Glutamatergic neuron (in vitro differentiated cells): ENCODE measurements around the gene CYTH1. TPM values are rescaled to one million over a fixed set of nuclear protein-coding genes. Genes with fewer than 3 reads are reported as not detected.

Experiments
- DNase-seq: peaks from one replicate; pipeline ENCODE4 v3.0.0; 2022
- H3K27ac Mint-ChIP-seq: one replicate; pipeline ENCODE4 v1.8.0; 2020; ENCODE audit warnings: mild to moderate bottlenecking, mixed read lengths, inconsistent platforms; ENCODE audit not compliant: unreplicated experiment
- H3K27me3 Mint-ChIP-seq: one replicate; pipeline ENCODE4 v1.8.0; 2020; ENCODE audit warnings: mild to moderate bottlenecking, moderate library complexity, mixed read lengths, inconsistent platforms; ENCODE audit not compliant: unreplicated experiment
- H3K36me3 Mint-ChIP-seq: one replicate; pipeline ENCODE4 v1.8.0; 2020; ENCODE audit warnings: mild to moderate bottlenecking, mixed read lengths, inconsistent platforms; ENCODE audit not compliant: unreplicated experiment
- H3K4me1 Mint-ChIP-seq: one replicate; pipeline ENCODE4 v1.8.0; 2020; ENCODE audit warnings: mild to moderate bottlenecking, low read depth, mixed read lengths, inconsistent platforms; ENCODE audit not compliant: unreplicated experiment
- H3K4me3 Mint-ChIP-seq: one replicate; pipeline ENCODE4 v1.8.0; 2020; ENCODE audit warnings: mild to moderate bottlenecking, mixed read lengths, inconsistent platforms; ENCODE audit not compliant: unreplicated experiment
- H3K9me3 Mint-ChIP-seq: one replicate; pipeline ENCODE4 v1.8.0; 2020; ENCODE audit warnings: mild to moderate bottlenecking, moderate library complexity, mixed read lengths, inconsistent platforms; ENCODE audit not compliant: unreplicated experiment
- total RNA-seq: library from RNA; stranded (reverse); fragmentation: NEBNext Ultra II Directional; extraction: Animal tissue kit (Norgen Biotek cat#: 25700); gene quantifications from one replicate; pipeline ENCODE4 v1.2.1, GENCODE V29; 2021; ENCODE audit not compliant: unreplicated experiment
- TF ChIP-seq, protein P1 (sequence below): fragments of 200-600 bp; sonication (generic); IDR thresholded peaks from one replicate; pipeline ENCODE4 v1.5.0; 2021; ENCODE audit not compliant: partially characterized antibody, unreplicated experiment

The CYTH1 gene
- total RNA-seq, 1 donor from 2014 or later: 57.2 TPM

DNA sequence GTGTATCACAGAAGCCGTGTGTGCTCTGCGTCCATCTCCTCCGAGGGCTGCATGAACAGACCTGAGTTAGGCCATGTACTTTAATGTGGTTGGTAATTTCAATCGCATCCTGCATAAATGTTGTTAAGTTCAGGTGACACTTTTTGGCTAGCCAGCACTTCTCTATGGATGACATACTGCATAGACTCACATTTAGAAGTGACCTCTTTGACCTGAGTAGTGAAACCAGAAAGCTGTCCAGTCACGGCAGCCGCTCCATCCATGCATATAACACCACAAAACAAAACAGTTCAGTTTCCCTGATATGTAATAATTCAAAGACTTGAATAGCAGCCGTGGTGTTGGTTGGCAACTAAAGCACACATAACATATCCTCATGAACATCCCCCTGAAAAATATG is 94.1 kb downstream of the CYTH1 start:
- H3K27ac Mint-ChIP-seq: no peak overlapping the region
- H3K9me3 Mint-ChIP-seq: peaks cover 5% of the 10 kb centered on the region
- no peaks in the 10 kb centered on the region for H3K4me1 Mint-ChIP-seq
- peaks cover 32% of the 10 kb centered on the region for H3K36me3 Mint-ChIP-seq
- no peak overlapping the region for H3K4me3 Mint-ChIP-seq
- H3K27me3 Mint-ChIP-seq: no peaks in the 10 kb centered on the region
- no peak for DNase-seq
- TF ChIP-seq, protein P1, sequence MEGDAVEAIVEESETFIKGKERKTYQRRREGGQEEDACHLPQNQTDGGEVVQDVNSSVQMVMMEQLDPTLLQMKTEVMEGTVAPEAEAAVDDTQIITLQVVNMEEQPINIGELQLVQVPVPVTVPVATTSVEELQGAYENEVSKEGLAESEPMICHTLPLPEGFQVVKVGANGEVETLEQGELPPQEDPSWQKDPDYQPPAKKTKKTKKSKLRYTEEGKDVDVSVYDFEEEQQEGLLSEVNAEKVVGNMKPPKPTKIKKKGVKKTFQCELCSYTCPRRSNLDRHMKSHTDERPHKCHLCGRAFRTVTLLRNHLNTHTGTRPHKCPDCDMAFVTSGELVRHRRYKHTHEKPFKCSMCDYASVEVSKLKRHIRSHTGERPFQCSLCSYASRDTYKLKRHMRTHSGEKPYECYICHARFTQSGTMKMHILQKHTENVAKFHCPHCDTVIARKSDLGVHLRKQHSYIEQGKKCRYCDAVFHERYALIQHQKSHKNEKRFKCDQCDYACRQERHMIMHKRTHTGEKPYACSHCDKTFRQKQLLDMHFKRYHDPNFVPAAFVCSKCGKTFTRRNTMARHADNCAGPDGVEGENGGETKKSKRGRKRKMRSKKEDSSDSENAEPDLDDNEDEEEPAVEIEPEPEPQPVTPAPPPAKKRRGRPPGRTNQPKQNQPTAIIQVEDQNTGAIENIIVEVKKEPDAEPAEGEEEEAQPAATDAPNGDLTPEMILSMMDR: no peak

DNA sequence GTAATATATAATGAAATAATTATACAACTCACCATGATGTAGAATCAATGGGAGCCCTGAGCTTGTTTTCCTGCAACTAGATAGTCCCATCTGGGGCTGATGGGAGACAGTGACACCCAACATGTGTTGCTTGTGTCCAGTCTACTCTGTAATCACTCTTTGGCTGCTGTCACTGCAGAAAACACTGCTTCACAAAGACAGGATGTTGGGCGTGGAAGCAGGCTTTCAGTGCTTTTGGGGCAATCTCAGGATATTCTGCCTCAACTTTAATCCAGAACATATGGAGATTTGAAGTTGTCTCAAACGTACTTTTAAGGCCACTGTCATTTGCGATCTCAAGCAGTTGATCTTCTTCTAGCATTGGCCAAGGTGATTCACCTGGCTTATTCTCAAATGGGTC is 94.9 kb downstream of the CYTH1 start:
- Mint-ChIP-seq H3K36me3 (peaks cover 32% of the 10 kb centered on the region), H3K27me3 (no peaks in the 10 kb centered on the region), H3K4me3 (no peak overlapping the region), H3K4me1 (no peaks in the 10 kb centered on the region), H3K9me3 (peaks cover 5% of the 10 kb centered on the region), H3K27ac (no peak overlapping the region)
- TF ChIP-seq, protein P1: no peak
- no peak for DNase-seq

DNA sequence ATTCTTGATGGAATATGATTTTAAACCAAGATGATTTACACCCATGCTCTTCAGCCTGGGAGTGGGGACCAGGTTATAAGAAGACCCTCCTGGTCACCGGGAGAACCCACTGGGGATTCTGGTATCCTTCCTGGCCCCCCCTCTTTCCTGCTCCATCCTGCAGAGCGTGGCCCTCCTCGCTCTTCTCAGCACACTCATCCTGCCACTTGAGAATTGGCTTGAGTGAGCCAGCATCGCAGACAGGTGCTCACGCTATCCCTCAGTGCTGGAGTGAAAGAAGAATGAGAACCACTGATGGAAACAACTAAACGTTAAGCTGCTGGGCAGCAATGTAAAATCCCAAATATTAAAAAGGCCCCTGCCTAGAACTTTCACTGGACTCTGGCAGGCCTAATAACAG is 98.0 kb downstream of the CYTH1 start:
- Mint-ChIP-seq H3K36me3 (peaks cover 18% of the 10 kb centered on the region), H3K4me1 (peaks cover 7% of the 10 kb centered on the region), H3K4me3 (no peak overlapping the region), H3K9me3 (peaks cover 5% of the 10 kb centered on the region), H3K27me3 (no peaks in the 10 kb centered on the region), H3K27ac (no peak overlapping the region)
- DNase-seq: no peak
- TF ChIP-seq, protein P1: no peak

DNA sequence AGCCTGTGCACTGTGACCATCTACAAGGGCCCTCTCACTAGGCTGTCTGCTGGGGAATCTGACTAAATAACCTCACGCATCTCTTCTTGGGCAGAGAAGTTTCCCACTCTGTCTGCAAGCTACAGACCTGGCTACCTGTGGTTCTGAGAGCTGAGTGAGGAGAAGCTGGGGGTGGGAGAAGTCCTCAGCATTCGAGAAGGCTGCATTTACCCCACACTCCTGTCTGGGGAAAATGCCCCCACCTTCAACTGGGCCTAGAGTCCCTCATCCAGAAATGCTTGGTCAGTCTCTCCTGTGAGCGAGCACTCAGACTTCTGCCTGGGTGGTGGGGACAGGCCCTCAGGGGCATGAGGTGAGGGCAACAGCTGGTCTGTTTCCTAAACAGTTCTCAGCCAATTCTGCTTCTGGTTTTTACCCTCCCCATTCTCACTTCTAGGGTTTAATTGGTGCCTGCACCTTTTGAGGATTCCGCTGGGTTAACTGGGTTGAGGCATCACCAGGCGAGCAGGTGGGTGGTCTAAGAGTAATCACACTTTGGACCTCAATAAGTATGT is 98.6 kb downstream of the CYTH1 start:
- TF ChIP-seq, protein P1: no peak
- Mint-ChIP-seq H3K4me3 (no peak overlapping the region), H3K36me3 (peaks cover 12% of the 10 kb centered on the region), H3K4me1 (peaks cover 7% of the 10 kb centered on the region), H3K9me3 (peaks cover 3% of the 10 kb centered on the region), H3K27ac (no peak overlapping the region), H3K27me3 (no peaks in the 10 kb centered on the region)
- DNase-seq: no peak

DNA sequence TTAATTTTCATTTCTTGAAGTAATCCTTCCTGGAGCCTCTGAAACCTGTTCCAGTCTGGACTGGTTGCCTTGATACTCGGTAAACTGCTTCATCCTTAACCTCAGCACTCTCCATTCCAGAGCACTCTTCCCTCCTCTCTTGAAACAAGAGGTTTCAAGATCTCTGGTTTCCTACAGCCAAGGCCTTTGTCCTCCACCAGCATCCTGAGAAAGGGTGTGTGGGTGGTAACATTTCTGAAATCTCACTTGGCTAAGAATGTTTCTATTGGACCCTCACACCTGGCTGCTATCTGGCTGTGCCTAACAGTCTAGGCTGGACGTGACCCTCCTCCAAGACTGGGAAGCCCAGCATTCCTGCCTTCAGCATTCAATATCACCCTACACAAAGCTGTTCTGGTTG is 99.7 kb downstream of the CYTH1 start:
- TF ChIP-seq, protein P1: no peak
- Mint-ChIP-seq H3K4me3 (no peak overlapping the region), H3K27ac (no peak overlapping the region), H3K4me1 (peaks cover 7% of the 10 kb centered on the region), H3K27me3 (no peaks in the 10 kb centered on the region), H3K9me3 (peaks cover 3% of the 10 kb centered on the region), H3K36me3 (peaks cover 4% of the 10 kb centered on the region)
- DNase-seq: no peak
